ENCODE data around the gene ASIC4.

The ASIC4 gene

DNA sequence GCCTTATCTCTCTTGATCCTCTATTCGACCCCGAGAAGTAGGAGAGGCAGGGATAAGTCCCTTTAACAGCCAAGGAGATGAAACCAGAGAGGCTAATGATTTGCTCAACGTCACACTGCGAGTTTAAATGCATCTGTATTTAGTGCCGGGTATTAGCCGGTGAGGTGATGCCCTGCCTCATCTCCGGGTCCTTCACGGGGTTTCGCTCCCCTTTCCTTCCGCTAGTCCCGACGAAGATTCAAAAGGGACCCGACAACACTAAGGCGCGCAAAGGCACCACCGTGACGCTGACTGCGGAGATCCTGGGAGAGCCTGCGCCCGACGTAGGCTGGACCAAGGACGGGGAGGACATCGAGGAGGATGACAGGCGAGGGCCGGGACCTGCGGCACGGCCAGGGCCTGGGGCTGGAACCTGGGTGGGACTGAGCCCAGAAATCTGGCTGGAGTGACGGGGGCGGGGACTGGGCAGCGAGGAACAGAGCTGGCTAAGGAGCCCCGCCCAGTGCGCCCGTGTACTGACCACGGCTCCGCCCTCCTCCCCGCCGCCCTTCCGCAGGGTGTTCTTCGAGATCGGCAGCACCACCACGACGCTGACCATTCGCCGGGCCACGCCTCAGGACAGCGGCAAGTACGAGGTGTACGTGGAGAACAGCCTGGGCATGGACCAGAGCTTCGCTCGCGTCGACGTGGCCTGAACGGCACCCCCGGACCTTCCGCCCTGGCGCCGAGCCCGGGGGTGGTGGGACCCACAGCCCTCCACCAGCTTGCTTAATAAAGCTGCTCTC, 16.6 kb upstream of the ASIC4 start:
- in situ Hi-C loops (cut with MboI; ENCODE audit: low pct_unique_long_range_greater_than_20kb, low sequenced_read_pairs, unreplicated experiment), result no loop called here
- TF ChIP-seq, protein P1, sequence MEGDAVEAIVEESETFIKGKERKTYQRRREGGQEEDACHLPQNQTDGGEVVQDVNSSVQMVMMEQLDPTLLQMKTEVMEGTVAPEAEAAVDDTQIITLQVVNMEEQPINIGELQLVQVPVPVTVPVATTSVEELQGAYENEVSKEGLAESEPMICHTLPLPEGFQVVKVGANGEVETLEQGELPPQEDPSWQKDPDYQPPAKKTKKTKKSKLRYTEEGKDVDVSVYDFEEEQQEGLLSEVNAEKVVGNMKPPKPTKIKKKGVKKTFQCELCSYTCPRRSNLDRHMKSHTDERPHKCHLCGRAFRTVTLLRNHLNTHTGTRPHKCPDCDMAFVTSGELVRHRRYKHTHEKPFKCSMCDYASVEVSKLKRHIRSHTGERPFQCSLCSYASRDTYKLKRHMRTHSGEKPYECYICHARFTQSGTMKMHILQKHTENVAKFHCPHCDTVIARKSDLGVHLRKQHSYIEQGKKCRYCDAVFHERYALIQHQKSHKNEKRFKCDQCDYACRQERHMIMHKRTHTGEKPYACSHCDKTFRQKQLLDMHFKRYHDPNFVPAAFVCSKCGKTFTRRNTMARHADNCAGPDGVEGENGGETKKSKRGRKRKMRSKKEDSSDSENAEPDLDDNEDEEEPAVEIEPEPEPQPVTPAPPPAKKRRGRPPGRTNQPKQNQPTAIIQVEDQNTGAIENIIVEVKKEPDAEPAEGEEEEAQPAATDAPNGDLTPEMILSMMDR (IDR thresholded peaks at IDR 0.05; ENCODE audit: extremely low read depth, insufficient read depth, missing control alignments), result no peak
- peak; percentile 80 for DNase-seq (ENCODE audit: low spot score)

DNA sequence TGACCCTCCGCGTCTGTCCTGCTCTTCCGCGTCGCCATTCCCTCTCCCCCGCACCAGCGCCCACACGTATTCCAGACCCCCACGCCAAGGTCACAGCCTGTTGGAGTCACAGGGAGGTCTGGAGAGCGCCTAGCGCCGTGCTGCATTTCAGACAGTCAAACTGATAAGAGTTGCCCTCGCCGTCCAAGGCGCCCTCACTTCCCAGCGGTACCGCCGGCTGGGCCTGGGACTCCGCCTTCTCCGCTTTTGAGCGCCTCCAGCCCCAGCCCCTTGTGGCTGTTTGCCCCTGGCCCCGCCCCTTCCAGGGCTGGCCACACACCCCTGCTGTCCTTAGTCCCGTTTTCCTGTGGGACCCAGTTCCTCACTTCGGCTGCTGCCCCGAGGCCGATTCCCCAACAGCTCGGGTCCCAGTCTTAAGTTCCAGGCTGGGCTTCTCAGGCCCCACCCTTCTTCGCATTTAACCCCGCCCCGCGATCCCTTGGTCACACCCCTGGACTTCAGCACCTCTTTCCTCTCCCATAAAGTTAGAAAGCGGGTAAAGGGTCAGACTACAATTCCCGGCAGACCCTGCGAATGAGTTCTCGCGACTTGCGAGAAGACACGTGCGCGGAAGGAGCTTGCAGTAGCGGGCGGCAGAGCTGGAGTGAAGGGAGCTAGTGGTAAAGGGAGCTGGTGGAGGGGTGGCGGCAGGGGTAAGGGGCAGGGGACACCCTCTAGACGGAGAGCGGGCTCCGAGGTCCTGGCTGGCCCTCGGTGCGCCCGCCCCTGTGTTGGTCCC, 15.8 kb upstream of the ASIC4 start, which contains the start of gene GMPPA:
TSS of gene GMPPA (plus strand) at position 612 of the 778 bp plus-strand sequence. CDS start 1,085 bp downstream, outside the sequence.
- peak; percentile 99 for DNase-seq (ENCODE audit: low spot score)
- TF ChIP-seq, protein P1 (IDR thresholded peaks at IDR 0.05; ENCODE audit: extremely low read depth, insufficient read depth, missing control alignments), result no peak
- in situ Hi-C loops (cut with MboI; ENCODE audit: low pct_unique_long_range_greater_than_20kb, low sequenced_read_pairs, unreplicated experiment), result no loop called here

DNA sequence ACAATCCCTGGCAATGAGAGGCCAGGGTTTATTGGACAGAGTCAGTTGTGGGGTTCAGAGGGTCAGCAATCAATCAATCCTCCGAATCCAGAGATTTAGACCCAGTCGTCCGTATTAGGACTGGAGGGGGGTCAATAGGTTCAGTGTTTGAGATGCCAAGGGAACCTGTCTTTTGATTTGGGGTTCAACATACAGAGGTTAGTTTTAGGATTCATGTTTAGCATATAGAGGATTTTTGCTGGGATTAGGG, 15.3 kb upstream of the ASIC4 start:
- no peak for DNase-seq (ENCODE audit: low spot score)
- TF ChIP-seq, protein P1 (IDR thresholded peaks at IDR 0.05; ENCODE audit: extremely low read depth, insufficient read depth, missing control alignments), result no peak
- in situ Hi-C loops (cut with MboI; ENCODE audit: low pct_unique_long_range_greater_than_20kb, low sequenced_read_pairs, unreplicated experiment), result no loop called here

DNA sequence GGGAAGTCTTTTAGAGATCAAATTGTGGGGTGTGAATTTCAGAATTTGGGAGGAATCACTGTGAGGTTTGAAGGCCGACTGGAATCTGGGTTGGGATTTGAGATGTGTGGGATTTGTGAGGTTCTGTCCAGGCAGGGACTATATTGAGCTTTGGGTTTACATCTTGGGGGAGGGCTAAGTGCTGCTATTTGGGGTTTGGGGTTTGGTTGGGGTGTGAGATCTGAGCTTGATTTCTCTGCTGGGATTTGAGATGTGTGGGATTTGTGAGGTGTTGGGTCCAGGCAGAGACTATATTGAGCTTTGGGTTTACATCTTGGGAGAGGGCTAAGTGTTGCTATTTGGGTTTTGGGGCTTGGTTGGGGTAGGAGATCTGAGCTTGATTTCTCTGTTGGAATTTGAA, 14.7 kb upstream of the ASIC4 start:
- DNase-seq (ENCODE audit: low spot score), result no peak
- in situ Hi-C loops (cut with MboI; ENCODE audit: low pct_unique_long_range_greater_than_20kb, low sequenced_read_pairs, unreplicated experiment), result no loop called here
- TF ChIP-seq, protein P1 (IDR thresholded peaks at IDR 0.05; ENCODE audit: extremely low read depth, insufficient read depth, missing control alignments), result no peak

DNA sequence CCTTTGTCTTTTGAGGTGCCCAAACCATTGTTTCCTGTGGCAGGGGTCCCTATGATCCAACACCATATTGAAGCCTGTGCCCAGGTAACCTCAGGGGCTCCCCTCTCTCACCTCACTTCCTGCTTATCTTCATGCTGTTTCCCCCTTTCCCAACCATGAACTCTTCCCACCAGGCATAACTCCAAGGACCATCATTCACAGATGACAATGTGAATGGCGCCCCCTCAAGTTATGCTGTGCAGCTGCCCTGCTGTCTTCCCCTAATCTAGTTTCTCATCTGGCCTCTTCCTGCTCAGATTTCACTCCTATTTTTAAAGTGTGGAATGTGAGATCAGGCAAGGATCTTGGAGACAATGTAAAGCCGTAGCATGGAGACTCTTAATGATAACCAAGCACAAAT, 14.1 kb upstream of the ASIC4 start:
- DNase-seq (ENCODE audit: low spot score), result no peak
- in situ Hi-C loops (cut with MboI; ENCODE audit: low pct_unique_long_range_greater_than_20kb, low sequenced_read_pairs, unreplicated experiment), result no loop called here
- TF ChIP-seq, protein P1 (IDR thresholded peaks at IDR 0.05; ENCODE audit: extremely low read depth, insufficient read depth, missing control alignments), result no peak

DNA sequence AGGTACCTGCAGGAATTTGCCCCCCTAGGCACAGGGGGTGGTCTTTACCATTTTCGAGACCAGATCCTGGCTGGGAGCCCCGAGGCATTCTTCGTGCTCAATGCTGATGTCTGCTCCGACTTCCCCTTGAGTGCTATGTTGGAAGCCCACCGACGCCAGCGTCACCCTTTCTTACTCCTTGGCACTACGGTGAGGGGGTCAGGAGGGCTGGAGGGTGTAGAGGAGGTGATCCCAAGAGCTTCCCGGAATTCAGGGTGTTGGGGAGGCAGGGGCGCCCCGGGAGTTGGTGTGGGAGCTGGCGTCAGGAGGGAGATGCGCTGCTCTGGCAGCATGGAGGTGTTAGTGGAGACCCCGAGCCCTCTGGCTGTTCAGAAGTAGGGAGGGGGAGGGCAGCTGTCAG, 12.4 kb upstream of the ASIC4 start:
- TF ChIP-seq, protein P1 (IDR thresholded peaks at IDR 0.05; ENCODE audit: extremely low read depth, insufficient read depth, missing control alignments), result no peak
- no peak for DNase-seq (ENCODE audit: low spot score)
- in situ Hi-C loops (cut with MboI; ENCODE audit: low pct_unique_long_range_greater_than_20kb, low sequenced_read_pairs, unreplicated experiment), result no loop called here
